Measurements from ENCODE around the gene AK3.

GRCh38 chr9:4762108-4762885 is 21.3 kb upstream of the AK3 start:
- TF ChIP-seq, protein P1, sequence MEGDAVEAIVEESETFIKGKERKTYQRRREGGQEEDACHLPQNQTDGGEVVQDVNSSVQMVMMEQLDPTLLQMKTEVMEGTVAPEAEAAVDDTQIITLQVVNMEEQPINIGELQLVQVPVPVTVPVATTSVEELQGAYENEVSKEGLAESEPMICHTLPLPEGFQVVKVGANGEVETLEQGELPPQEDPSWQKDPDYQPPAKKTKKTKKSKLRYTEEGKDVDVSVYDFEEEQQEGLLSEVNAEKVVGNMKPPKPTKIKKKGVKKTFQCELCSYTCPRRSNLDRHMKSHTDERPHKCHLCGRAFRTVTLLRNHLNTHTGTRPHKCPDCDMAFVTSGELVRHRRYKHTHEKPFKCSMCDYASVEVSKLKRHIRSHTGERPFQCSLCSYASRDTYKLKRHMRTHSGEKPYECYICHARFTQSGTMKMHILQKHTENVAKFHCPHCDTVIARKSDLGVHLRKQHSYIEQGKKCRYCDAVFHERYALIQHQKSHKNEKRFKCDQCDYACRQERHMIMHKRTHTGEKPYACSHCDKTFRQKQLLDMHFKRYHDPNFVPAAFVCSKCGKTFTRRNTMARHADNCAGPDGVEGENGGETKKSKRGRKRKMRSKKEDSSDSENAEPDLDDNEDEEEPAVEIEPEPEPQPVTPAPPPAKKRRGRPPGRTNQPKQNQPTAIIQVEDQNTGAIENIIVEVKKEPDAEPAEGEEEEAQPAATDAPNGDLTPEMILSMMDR (IDR thresholded peaks at IDR 0.05; ENCODE audit: extremely low read depth in 1 of 2, insufficient read depth in 1 of 2, low read depth in 1 of 2, low read length in 2 of 2): peak; percentile 73 to 74
- TF ChIP-seq POLR2A (IDR thresholded peaks at IDR 0.05; ENCODE audit: low read depth, low read length): no peak
- peak; percentile 3 for TF ChIP-seq FOS (IDR thresholded peaks at IDR 0.05; ENCODE audit: borderline replicate concordance, insufficient read depth, low read length)
- no peak for TF ChIP-seq JUN (IDR thresholded peaks at IDR 0.05; ENCODE audit: borderline replicate concordance, insufficient read depth, insufficient read length, low read depth)
